WERI-Rb-1 (cell line): ENCODE data around the gene IL1RL1.

Experiments
- DNase-seq: peaks from one replicate; pipeline ENCODE4 v3.0.0-alpha.2; 2020
- H3K27ac ChIP-seq: fragments of 250-450 bp; sonication (Bioruptor Pico); 2 replicates; pipeline ENCODE4 v1.5.1; 2020; ENCODE audit warnings: mild to moderate bottlenecking, moderate library complexity
- H3K27me3 ChIP-seq: fragments of 250-450 bp; sonication (Bioruptor Pico); 2 replicates; pipeline ENCODE4 v1.5.1; 2021; ENCODE audit warnings: mild to moderate bottlenecking, low read depth, moderate library complexity; ENCODE audit not compliant: insufficient read depth, severe bottlenecking
- H3K36me3 ChIP-seq: fragments of 250-450 bp; sonication (Bioruptor Pico); 2 replicates; pipeline ENCODE4 v1.5.1; 2020; ENCODE audit warnings: mild to moderate bottlenecking, moderate library complexity
- H3K4me3 ChIP-seq: 2 replicates; pipeline ENCODE4 v1.5.1; 2011; ENCODE audit warnings: low read depth, mild to moderate bottlenecking, control low read depth, low read length
- H3K9me3 ChIP-seq: fragments of 250-450 bp; sonication (Bioruptor Pico); 2 replicates; pipeline ENCODE4 v1.5.1; 2021; ENCODE audit warnings: mild to moderate bottlenecking, moderate library complexity; ENCODE audit not compliant: severe bottlenecking
- TF ChIP-seq, protein P1 (sequence below): IDR thresholded peaks from 2 replicates; pipeline ENCODE4 v1.5.1; 2011; ENCODE audit warnings: low read depth, mild to moderate bottlenecking, control low read depth, inconsistent platforms, low read length

The IL1RL1 gene

DNA sequence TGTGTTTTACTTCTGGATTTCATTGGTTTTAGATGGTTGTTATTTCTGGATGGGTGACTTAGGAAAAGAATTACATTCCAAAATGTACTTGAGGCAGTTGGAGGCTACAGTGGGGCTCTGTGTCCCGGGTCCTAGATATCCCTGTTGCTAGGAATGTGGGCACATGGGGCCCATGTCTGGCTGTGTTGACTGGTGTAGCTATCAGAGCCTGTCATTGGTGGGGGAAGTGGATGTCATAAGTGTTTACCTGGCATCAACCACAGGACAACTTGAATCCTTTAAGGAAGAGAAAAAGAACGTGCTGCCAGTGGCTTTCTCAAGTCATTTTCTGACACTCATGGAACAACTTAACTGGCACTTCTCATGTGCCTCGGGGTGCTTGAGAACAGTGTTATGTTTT lies 74.6 kb downstream of the IL1RL1 start:
- Histone ChIP-seq H3K4me3 (no peak overlapping the region), H3K9me3 (peaks cover 5% of the 10 kb centered on the region), H3K36me3 (no peaks in the 10 kb centered on the region), H3K27ac (no peak overlapping the region), H3K27me3 (peaks cover 48% of the 10 kb centered on the region)
- TF ChIP-seq, protein P1, sequence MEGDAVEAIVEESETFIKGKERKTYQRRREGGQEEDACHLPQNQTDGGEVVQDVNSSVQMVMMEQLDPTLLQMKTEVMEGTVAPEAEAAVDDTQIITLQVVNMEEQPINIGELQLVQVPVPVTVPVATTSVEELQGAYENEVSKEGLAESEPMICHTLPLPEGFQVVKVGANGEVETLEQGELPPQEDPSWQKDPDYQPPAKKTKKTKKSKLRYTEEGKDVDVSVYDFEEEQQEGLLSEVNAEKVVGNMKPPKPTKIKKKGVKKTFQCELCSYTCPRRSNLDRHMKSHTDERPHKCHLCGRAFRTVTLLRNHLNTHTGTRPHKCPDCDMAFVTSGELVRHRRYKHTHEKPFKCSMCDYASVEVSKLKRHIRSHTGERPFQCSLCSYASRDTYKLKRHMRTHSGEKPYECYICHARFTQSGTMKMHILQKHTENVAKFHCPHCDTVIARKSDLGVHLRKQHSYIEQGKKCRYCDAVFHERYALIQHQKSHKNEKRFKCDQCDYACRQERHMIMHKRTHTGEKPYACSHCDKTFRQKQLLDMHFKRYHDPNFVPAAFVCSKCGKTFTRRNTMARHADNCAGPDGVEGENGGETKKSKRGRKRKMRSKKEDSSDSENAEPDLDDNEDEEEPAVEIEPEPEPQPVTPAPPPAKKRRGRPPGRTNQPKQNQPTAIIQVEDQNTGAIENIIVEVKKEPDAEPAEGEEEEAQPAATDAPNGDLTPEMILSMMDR: no peak
- DNase-seq: no peak

DNA sequence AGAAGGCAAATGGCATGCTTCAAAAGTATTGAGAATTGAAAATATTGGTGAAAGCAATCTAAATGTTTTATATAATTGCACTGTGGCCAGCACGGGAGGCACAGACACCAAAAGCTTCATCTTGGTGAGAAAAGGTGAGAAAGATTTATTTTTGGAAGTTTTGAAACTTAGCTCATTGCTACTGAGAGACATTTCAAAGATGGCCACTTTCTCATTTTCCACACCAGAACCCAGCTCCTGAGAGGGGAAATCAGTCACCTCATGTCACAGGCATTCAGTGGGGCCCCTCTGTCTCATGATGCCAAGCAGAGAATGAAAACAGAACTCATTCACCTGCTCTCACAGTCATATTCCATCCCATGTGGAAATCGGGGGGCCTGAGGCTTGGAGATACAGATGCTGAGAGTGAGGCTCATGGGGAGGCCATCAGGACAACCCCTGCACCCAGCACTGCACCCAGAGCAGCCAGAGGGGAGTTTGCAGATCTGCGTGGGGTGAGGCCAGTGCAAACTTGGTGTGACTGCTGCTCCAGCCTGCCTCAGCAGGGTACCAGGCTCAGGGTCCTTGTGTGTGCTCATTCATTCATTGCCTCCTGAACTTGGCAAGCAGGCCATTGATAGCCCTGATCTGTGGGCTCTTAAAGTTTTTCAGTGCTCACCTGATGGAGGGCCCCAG lies 75.6 kb downstream of the IL1RL1 start:
- no peak for DNase-seq
- Histone ChIP-seq H3K27me3 (peaks cover 57% of the 10 kb centered on the region), H3K36me3 (no peaks in the 10 kb centered on the region), H3K4me3 (no peak overlapping the region), H3K27ac (no peak overlapping the region), H3K9me3 (peaks cover 5% of the 10 kb centered on the region)
- TF ChIP-seq, protein P1: no peak

DNA sequence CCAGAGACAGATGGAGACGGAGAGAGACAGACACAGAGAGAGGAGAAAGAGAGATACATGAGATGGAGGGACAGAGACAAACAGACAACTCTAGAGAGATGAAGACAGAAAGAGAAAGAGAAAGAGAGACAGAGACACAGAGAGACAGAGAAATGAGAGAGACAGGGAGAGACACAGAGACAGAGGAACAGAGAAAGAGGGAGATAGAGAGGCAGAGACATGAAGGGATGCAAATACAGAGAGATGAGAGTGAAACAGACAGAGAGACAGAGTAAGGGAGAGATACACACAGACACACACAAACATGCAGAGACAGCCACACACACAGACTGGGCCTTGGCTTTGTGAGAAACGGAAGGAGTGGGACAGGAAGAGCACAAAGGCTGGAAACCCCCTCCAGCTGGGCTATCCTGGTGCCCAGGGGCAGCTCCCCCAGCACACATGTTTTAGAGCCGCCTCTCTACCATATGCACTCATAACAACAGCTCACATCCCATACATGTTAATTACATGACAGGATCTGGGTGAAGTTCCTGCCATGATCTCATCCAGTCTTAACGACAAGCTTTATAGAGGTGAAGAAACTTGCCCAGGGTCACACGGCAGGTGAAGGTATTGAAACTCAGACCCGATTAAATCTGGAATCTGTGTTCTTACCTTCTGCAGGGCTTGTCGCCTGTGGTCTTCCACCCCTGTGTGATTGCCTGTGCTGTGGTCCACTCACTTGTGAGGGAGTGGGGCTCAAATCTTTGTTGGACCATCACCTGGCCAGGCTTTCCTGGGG lies 76.6 kb downstream of the IL1RL1 start:
- TF ChIP-seq, protein P1: no peak
- Histone ChIP-seq H3K27me3 (peaks cover 61% of the 10 kb centered on the region), H3K9me3 (peaks cover 5% of the 10 kb centered on the region), H3K27ac (no peak overlapping the region), H3K36me3 (no peaks in the 10 kb centered on the region), H3K4me3 (no peak overlapping the region)
- no peak for DNase-seq

DNA sequence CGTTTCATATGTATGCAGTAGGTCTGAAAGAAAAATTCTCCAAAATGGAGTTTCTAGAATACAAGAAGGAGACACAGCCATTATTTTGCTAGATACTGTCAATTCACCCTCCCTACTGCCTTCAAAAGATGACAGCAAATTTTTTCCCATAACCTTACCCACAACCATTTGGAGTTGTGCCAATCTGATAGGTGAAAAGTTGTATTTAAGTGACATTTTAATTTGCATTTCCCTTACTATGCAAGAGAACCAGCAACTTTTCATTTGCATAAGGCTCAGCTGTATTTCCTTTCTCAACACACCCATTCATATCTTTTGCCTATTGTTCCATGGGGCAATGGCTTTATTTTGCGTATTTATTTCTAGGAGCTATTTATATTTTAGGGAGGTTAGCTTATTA lies 80.2 kb downstream of the IL1RL1 start:
- Histone ChIP-seq H3K9me3 (no peaks in the 10 kb centered on the region), H3K4me3 (no peak overlapping the region), H3K27ac (no peak overlapping the region), H3K27me3 (peaks cover 79% of the 10 kb centered on the region), H3K36me3 (no peaks in the 10 kb centered on the region)
- DNase-seq: no peak
- TF ChIP-seq, protein P1: no peak

DNA sequence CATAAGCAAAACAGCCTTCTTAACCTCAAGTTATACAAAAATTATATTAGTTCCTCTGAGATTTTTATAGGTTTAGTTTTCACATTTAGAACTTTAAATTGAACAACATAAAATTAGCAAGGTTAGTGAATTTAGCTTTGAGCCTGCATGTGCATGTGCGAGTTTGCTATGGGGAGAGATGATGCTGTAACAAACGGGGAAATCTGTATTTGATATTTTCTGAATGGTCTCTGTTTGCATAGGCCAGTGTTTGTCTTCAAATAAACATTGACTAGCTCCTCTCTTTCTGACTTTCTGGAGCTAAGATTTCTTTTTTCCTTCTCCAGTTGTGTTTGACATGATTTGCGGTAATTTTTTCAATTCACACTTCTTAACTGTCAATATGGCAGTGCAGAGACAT lies 80.7 kb downstream of the IL1RL1 start:
- TF ChIP-seq, protein P1: no peak
- Histone ChIP-seq H3K4me3 (no peak overlapping the region), H3K9me3 (no peaks in the 10 kb centered on the region), H3K27me3 (peaks cover 81% of the 10 kb centered on the region), H3K36me3 (no peaks in the 10 kb centered on the region), H3K27ac (no peak overlapping the region)
- DNase-seq: no peak
